Measurements from ENCODE around the gene MIA.

MIA gene

DNA sequence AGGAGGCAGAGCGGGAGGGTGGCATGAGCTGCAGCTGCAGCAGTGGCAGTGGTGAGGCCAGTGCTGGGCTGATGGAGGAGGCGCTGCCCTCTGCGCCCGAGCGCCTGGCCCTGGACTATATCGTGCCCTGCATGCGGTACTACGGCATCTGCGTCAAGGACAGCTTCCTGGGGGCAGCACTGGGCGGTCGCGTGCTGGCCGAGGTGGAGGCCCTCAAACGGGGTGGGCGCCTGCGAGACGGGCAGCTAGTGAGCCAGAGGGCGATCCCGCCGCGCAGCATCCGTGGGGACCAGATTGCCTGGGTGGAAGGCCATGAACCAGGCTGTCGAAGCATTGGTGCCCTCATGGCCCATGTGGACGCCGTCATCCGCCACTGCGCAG, 25.7 kb downstream of the MIA start:
- Mint-ChIP-seq H3K27me3 (no peaks in the 10 kb centered on the region), H3K27ac (peak overlapping the region; percentile 74), H3K36me3 (ENCODE audit: low read depth) (peaks cover 27% of the 10 kb centered on the region), H3K4me1 (peaks cover 78% of the 10 kb centered on the region), H3K9me3 (no peaks in the 10 kb centered on the region), H3K4me3 (peak overlapping the region; percentile 90)
- no peak for ATAC-seq
- DNase-seq = no peak

DNA sequence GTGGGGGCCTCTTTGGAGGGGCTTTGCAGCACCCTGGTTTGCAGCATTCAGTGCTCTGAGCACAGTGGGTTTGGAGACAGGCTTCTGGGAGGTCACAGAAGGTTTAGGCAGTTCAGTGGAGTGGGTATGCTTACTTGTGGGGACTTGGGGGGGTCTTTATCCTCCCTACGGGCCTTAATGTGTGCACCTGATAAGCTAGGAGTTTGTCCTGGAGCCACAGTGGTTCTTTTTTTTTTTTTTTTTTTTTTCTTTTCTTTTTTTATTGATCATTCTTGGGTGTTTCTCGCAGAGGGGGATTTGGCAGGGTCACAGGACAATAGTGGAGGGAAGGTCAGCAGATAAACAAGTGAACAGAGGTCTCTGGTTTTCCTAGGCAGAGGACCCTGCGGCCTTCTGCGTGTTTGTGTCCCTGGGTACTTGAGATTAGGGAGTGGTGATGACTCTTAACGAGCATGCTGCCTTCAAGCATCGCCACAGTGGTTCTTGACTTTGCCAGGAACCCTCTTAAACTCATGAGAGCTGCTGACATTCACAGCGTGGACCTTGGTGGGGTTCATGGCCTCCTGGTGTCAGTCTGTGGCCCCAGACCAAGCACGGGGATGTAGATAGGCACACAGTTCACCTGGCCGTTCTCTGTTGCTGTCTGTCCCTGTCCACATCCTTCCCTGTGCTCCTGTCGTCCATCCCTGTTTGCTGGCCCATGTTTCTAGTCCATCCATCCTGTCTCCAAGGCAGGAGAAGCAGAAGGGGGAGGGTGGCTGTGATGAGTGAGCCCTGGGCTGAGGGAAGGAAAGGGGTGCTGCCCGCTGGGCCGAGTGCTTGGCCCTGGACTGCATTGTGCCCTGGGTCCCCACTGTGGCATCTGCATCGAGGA, 26.3 kb downstream of the MIA start:
- Mint-ChIP-seq H3K27me3 (no peaks in the 10 kb centered on the region), H3K4me1 (peaks cover 82% of the 10 kb centered on the region), H3K27ac (peak overlapping the region; percentile 93), H3K4me3 (peak overlapping the region; percentile 90), H3K36me3 (ENCODE audit: low read depth) (peaks cover 28% of the 10 kb centered on the region), H3K9me3 (no peaks in the 10 kb centered on the region)
- no peak for DNase-seq
- no peak for ATAC-seq

DNA sequence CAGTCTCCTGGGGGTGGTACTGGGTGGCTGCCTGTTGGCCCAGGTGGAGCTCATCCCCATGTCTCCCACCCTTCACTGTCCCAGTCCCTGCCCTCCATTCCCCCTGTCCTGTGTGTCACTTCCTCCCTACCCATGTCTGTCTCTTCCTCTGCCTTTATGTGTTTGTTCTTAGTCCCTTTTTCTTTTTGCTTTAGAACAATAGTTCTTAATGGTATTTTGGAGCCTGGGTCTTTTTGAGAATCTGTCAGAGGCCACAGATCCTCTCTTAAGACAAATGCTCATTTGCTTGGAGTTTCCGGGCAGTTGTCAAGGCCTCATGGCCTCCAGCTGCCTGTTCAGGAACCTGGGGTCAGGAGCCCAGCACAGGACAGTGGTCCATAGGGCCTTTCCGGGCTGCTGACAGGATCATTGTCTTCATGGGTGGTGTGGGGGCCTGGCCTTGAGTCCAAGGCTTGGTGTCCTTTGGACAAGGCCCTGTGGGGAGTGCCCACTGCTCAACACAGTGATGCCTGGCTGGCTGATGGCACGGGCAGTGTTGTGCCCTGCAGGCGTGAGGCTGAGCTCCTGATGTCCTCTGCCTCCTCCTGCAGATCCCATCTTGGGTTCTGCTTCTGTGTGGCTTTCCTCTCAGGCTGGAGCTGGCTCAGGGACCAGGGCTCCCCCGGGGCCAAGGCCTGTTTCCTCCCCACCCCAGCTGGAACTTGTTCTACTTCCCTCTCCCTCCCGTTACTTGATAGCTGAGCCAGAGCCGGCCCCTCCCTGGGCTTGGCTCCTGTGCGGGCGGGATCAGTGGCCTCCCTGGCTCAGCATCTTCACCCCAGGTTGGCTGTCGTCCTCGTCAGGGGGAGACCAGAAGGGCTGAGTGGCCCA, 27.2 kb downstream of the MIA start:
- Mint-ChIP-seq H3K27ac (peak overlapping the region; percentile 93), H3K4me3 (peak overlapping the region; percentile 90), H3K27me3 (no peaks in the 10 kb centered on the region), H3K4me1 (peaks cover 86% of the 10 kb centered on the region), H3K36me3 (ENCODE audit: low read depth) (peaks cover 31% of the 10 kb centered on the region), H3K9me3 (no peaks in the 10 kb centered on the region)
- DNase-seq (no peak), ATAC-seq (no peak)

DNA sequence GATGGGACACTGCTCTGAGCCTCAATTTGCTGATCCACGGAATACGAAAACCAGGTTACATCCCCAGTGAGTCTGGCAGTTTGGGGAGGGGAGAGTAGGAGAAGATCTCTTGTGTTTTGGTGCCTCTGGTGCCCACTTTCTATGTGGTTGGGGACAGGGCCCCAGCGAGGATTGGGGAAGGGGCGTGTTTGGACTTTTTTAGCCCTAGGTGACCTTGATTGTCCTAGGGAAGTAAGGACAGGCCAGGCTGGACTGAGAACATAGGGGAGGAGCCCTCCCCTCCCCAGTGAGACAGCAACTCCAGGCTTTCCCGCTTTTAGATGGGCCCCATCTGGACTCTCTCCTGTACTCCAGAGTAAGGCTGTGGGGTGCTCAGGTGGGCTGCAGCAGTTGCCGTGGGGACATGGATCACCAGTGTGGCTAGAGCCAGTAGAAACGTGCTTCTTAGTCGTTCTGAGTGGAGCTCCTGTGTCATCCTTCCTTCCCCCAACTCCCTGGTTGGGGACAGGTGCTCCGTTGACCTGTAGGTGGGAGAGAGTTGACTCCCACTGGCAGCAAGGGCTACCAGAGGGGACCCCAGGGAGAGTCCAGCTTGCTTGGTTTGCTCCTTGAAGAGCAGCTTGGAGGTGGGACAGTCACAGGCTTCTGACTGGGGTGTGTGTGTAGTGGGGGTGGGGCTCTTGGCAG, 28.0 kb downstream of the MIA start:
- H3K36me3 Mint-ChIP-seq (ENCODE audit: low read depth) = peaks cover 35% of the 10 kb centered on the region
- DNase-seq (no peak), ATAC-seq (no peak)
- H3K4me3 Mint-ChIP-seq = peak overlapping the region; percentile 90
- H3K27me3 Mint-ChIP-seq = no peaks in the 10 kb centered on the region
- H3K4me1 Mint-ChIP-seq = peaks cover 86% of the 10 kb centered on the region
- H3K27ac Mint-ChIP-seq = peak overlapping the region; percentile 93
- H3K9me3 Mint-ChIP-seq = no peaks in the 10 kb centered on the region

DNA sequence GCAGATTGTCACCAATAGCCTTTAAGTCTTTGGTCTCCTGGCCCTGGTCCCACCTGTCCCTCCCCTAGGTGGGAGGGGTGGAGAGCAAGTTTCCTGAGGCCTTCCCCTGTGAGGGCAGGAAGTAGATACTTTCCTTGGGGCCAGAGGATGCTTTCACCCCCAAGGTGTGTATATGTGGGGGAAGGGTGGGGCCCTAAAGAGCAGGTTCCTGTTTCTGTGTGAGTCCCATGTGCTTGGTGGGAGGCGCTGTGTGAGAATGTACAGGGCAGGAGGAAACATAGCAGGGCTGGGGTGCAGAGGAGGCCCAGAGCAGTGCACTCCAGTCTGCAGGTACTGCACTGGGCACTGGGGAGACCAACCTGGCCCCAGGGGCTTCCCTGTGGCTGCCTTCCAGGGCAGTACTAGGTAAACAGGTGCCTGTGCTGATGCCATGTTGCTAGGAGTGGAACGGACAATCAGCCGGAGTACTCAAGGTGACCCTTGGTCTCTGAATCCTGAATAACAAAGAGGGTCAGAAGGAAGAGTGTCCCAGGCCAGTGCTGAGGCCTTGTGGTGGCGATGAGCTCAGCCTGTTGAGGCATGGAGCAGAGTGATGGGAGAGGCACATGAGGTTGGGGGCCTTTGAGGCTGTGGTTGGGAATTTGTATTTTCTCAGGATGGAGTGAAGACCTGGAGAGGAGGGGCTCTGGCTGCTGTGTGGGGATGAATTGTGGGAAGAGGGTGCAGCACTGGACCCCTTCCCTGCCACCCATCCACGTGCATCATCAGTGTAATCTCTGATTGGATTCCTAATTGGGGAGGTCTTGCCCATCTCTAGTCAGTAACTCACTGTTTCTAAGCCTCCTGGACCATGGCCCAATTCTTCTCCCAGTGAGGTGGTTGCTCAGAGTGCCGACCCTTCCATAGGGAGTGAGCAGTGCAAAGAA, 28.8 kb downstream of the MIA start:
- Mint-ChIP-seq H3K36me3 (ENCODE audit: low read depth) (peaks cover 36% of the 10 kb centered on the region), H3K4me1 (peaks cover 84% of the 10 kb centered on the region), H3K4me3 (peak overlapping the region; percentile 90), H3K9me3 (no peaks in the 10 kb centered on the region), H3K27ac (peak overlapping the region; percentile 93), H3K27me3 (no peaks in the 10 kb centered on the region)
- peak; percentile 33 for ATAC-seq
- DNase-seq = peak; percentile 53

DNA sequence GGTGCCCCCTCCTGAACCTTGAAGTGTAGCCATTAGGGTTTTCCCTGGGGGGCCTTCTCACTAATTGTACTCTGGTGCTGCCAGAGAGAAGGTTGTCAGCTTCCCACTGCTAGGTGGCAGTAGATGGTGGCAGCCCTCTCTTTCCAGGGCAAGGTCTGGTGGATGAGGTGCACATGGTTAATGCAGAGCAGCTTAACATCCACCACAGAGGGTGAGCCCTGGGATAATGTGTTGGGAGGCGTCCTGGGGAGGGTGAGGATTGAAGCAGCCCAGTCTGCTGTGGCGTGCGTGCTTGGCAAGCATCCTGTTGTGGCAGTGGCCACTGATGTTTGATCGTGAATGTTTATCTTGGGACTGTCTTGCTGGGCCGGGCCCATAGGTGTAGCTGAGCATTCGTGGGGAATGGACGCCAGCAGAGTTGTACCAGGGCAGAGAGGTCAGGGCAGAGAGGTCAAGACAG, 29.5 kb downstream of the MIA start:
- Mint-ChIP-seq H3K4me3 (peak overlapping the region; percentile 90), H3K36me3 (ENCODE audit: low read depth) (peaks cover 36% of the 10 kb centered on the region), H3K9me3 (no peaks in the 10 kb centered on the region), H3K27ac (peak overlapping the region; percentile 93), H3K27me3 (no peaks in the 10 kb centered on the region), H3K4me1 (peaks cover 85% of the 10 kb centered on the region)
- ATAC-seq (no peak), DNase-seq (no peak)

DNA sequence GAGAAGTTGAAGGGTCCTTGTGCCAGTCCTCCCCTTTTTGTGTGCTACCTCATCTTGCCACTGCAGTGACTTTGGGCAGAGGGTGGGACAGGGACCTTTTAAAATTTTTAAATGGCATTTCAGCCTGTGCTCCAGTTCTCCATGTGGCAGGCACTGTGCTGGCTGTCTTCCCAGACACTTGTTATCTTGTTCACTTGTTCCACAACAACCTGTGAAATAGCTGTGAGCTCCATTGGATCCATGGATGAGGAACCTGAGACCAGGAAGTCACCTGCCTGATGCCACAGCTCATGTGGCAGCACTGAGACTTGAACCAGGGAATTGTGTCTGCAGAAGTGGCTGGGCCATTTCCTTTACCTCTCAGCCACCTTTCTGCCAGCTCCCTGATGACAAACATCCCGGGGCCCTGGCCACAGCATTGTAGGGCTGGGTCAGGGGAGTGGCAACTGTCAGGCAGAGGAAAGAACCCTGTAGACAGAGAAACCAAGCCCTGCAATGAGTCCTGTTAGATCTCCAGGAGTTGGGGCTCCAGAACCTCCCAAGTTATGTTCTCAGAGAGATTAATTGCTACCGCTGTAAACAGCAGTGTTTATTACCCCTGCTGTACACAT, 30.0 kb downstream of the MIA start:
- no peak for DNase-seq
- ATAC-seq = no peak
- Mint-ChIP-seq H3K9me3 (no peaks in the 10 kb centered on the region), H3K36me3 (ENCODE audit: low read depth) (peaks cover 36% of the 10 kb centered on the region), H3K27me3 (no peaks in the 10 kb centered on the region), H3K4me1 (peaks cover 85% of the 10 kb centered on the region), H3K4me3 (peak overlapping the region; percentile 90), H3K27ac (peak overlapping the region; percentile 93)

DNA sequence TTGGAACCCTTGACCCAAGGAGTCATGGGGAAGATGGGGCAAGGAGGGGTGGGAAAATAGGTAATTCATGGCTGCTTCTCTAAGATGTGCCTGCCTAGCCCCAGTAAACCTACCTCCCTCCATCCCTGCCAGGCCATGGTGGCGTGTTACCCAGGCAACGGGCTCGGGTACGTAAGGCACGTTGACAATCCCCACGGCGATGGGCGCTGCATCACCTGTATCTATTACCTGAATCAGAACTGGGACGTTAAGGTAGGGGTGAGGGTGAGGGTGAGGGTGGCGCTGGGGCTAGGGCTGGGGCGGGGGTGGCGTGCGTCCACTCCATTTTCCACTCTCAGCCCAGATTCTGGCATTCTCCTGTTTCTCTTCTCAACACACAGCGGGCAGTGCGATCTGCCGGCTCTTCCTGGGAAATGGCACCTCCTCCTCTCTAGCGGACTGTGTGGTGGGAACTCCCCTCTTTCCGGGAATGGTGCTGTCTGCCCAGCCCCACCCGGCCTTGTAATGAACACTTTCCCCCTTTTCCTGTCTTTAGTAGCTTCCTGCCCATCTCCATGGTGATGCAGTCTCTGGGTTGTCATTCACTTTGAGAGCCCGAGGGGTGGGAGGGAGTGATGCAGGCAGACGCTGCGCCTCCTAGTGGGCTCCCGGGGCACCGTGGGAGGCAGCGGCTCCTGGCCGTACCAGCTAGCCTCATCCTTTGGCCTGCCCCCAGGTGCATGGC, 31.3 kb downstream of the MIA start:
- ATAC-seq (peak; percentile 65), DNase-seq (peak; percentile 87)
- Mint-ChIP-seq H3K27ac (peak overlapping the region; percentile 93), H3K9me3 (no peaks in the 10 kb centered on the region), H3K36me3 (ENCODE audit: low read depth) (peaks cover 31% of the 10 kb centered on the region), H3K4me3 (peak overlapping the region; percentile 64), H3K27me3 (no peaks in the 10 kb centered on the region), H3K4me1 (peaks cover 83% of the 10 kb centered on the region)

DNA sequence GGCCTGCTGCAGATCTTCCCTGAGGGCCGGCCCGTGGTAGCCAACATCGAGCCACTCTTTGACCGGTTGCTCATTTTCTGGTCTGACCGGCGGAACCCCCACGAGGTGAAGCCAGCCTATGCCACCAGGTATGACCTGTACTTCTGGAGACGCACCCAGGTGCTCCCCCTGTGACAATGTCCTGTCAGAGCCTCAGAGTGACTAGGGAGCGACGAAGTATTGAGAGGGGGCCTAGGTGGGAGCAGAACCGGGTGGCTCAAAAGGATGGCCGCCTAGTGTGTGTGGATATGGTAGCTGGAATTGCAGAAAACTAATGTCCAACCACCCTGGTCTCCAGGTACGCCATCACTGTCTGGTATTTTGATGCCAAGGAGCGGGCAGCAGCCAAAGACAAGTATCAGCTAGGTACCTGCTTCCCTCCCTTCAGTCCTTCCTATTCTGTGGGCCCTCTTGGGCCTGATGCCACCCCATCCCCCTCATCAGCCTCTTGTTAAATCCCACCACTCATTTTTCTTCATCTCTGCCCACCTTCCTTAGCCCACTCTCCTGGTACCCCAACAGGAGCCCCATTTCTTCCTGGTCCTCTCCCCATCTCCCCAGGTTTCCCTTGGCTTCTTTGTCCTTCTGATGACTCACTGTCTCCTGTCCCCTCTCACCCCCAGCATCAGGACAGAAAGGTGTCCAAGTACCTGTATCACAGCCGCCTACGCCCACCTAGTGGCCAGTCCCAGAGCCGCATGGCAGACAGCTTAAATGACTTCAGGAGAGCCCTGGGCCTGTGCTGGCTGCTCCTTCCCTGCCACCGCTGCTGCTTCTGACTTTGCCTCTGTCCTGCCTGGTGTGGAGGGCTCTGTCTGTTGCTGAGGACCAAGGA, 32.1 kb downstream of the MIA start:
- Mint-ChIP-seq H3K27me3 (no peaks in the 10 kb centered on the region), H3K27ac (peak overlapping the region; percentile 93), H3K4me3 (no peak overlapping the region), H3K36me3 (ENCODE audit: low read depth) (peaks cover 25% of the 10 kb centered on the region), H3K9me3 (no peaks in the 10 kb centered on the region), H3K4me1 (peaks cover 83% of the 10 kb centered on the region)
- no peak for ATAC-seq
- no peak for DNase-seq

DNA sequence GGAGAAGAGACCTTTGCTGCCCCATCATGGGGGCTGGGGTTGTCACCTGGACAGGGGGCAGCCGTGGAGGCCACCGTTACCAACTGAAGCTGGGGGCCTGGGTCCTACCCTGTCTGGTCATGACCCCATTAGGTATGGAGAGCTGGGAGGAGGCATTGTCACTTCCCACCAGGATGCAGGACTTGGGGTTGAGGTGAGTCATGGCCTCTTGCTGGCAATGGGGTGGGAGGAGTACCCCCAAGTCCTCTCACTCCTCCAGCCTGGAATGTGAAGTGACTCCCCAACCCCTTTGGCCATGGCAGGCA, 32.7 kb downstream of the MIA start:
- DNase-seq (no peak), ATAC-seq (no peak)
- H3K36me3 Mint-ChIP-seq (ENCODE audit: low read depth) = peaks cover 25% of the 10 kb centered on the region
- no peaks in the 10 kb centered on the region for H3K9me3 Mint-ChIP-seq
- peaks cover 82% of the 10 kb centered on the region for H3K4me1 Mint-ChIP-seq
- no peak overlapping the region for H3K4me3 Mint-ChIP-seq
- peak overlapping the region; percentile 93 for H3K27ac Mint-ChIP-seq
- no peaks in the 10 kb centered on the region for H3K27me3 Mint-ChIP-seq

DNA sequence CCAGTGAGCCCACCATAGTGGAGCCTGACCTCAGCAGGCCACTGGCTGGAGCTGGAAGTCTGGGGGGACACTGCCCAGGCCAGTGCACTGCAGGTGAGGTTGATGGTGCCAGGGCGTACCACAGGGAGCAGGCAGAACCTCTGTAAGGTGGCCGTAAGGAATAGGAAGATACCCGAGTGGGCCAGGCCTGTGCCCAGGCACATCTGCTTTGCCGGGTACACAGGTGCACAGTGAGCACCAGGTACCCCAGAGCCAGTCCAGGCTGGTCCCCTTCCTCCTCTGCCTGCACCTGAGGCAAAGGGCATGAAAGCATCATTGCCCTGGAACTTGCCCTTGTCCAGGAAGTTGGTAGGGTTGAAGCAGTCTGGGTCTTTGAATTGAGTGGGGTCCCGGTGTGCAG, 33.2 kb downstream of the MIA start:
- ATAC-seq (no peak), DNase-seq (no peak)
- Mint-ChIP-seq H3K4me3 (no peak overlapping the region), H3K4me1 (peaks cover 76% of the 10 kb centered on the region), H3K9me3 (no peaks in the 10 kb centered on the region), H3K27ac (no peak overlapping the region), H3K27me3 (no peaks in the 10 kb centered on the region), H3K36me3 (ENCODE audit: low read depth) (peaks cover 25% of the 10 kb centered on the region)

DNA sequence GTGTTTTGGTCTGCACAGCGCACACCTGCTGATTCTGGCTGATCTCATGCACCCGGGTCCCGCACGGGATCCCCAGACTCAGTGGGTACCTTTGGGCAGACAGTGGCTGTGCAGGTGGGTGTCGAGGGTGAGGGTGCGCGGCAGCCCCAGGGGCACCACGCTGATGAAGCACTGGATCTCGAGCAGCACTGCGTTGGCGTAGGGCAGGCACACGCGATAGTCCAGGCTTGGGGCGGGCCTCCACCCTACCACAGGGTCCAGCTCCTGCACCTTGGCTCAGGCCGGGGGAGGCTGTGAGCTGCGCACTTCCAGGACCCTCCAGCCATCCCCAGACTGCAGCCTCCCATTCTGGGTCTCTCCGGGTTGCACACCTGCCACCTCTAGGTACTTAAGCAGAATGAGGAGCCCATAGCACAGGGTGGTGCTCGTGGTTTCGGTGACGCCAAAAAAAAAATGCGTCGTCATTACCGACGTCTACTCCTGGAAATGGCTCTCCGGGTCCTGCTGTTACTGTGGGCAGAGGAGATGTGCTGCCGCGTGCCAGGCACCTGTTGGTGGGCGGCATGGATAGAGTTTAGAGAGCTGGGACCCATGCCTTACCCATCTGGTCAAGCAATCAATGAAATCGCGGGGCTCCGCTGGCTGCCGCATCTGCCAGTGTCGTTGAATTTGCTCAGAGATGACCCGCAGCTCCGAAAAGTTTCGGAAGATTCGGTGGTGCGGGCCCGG, 34.2 kb downstream of the MIA start:
- Mint-ChIP-seq H3K4me3 (no peak overlapping the region), H3K36me3 (ENCODE audit: low read depth) (peaks cover 16% of the 10 kb centered on the region), H3K27me3 (no peaks in the 10 kb centered on the region), H3K9me3 (no peaks in the 10 kb centered on the region), H3K4me1 (peaks cover 66% of the 10 kb centered on the region), H3K27ac (no peak overlapping the region)
- ATAC-seq (no peak), DNase-seq (no peak)

All from activated naive CD8-positive, alpha-beta T cell treated with anti-CD3 and anti-CD28 coated beads, Interleukin-2, amount 50 U/mL, for 24 hours (primary cell).